GM23338 (cell line): Measurements from ENCODE around the gene DCAF11. TPM values are rescaled to one million over a fixed set of nuclear protein-coding genes. Genes with fewer than 3 reads are reported as not detected.

Experiments used
- ATAC-seq: fragments of 200-7000 bp; cut with Tn5 transposase; 3 replicates; pipeline ENCODE4 v1.9.1; 2020
- DNase-seq: peaks from one replicate; pipeline ENCODE4 v3.0.0-alpha.2; 2015; ENCODE audit warnings: low spot score
- H2AFZ ChIP-seq: fragments of 200-600 bp; sonication (generic); 2 replicates; pipeline ENCODE4 v1.8.0; 2016; ENCODE audit warnings: antibody characterized with exemption, mild to moderate bottlenecking, moderate library complexity
- H3F3A ChIP-seq: fragments of 200-600 bp; sonication (generic); replicated peaks from 2 replicates; pipeline ENCODE4 v1.8.0; 2017; ENCODE audit warnings: antibody characterized with exemption, mixed run types, low read depth
- H3K27ac ChIP-seq: fragments of 200-600 bp; sonication (generic); 2 replicates; pipeline ENCODE4 v1.6.1; 2016; ENCODE audit warnings: low read depth
- H3K27me3 ChIP-seq: fragments of 200-600 bp; sonication (generic); 2 replicates; pipeline ENCODE4 v1.8.0; 2016; ENCODE audit warnings: mild to moderate bottlenecking, mixed run types, moderate library complexity; ENCODE audit not compliant: insufficient read depth
- H3K36me3 ChIP-seq: fragments of 200-600 bp; sonication (generic); 2 replicates; pipeline ENCODE4 v1.8.0; 2016; ENCODE audit warnings: mild to moderate bottlenecking; ENCODE audit not compliant: insufficient read depth
- H3K4me1 ChIP-seq: fragments of 200-600 bp; sonication (generic); 2 replicates; pipeline ENCODE4 v1.8.0; 2016; ENCODE audit warnings: mild to moderate bottlenecking, moderate library complexity; ENCODE audit not compliant: insufficient read depth
- H3K4me2 ChIP-seq: fragments of 200-600 bp; sonication (generic); 2 replicates; pipeline ENCODE4 v1.7.1; 2017; ENCODE audit warnings: mixed run types
- H3K4me3 ChIP-seq: fragments of 200-600 bp; sonication (generic); 2 replicates; pipeline ENCODE4 v1.6.1; 2016; ENCODE audit warnings: mixed run types
- H3K79me2 ChIP-seq: fragments of 200-600 bp; sonication (generic); replicated peaks from 2 replicates; pipeline ENCODE4 v1.8.0; 2017; ENCODE audit warnings: mild to moderate bottlenecking; ENCODE audit not compliant: insufficient read depth
- H3K9me2 ChIP-seq: fragments of 200-600 bp; sonication (generic); 2 replicates; pipeline ENCODE4 v1.8.0; 2017; ENCODE audit not compliant: insufficient read depth
- H4K20me1 ChIP-seq: fragments of 200-600 bp; sonication (generic); replicated peaks from 2 replicates; pipeline ENCODE4 v1.8.0; 2017; ENCODE audit warnings: mild to moderate bottlenecking; ENCODE audit not compliant: insufficient read depth
- H3K27ac Mint-ChIP-seq: 2 replicates; pipeline ENCODE4 v1.8.0; 2020; ENCODE audit warnings: inconsistent platforms, mild to moderate bottlenecking, moderate library complexity, mixed read lengths
- H3K27me3 Mint-ChIP-seq: 3 replicates; pipeline ENCODE4 v1.8.0; 2022; ENCODE audit warnings: low read depth, mild to moderate bottlenecking, moderate library complexity, mixed read lengths, inconsistent platforms; ENCODE audit not compliant: insufficient read depth, poor library complexity
- H3K36me3 Mint-ChIP-seq: 3 replicates; pipeline ENCODE4 v1.8.0; 2021; ENCODE audit warnings: low read depth, mild to moderate bottlenecking, inconsistent platforms, moderate library complexity, mixed read lengths
- H3K4me1 Mint-ChIP-seq: 3 replicates; pipeline ENCODE4 v1.8.0; 2020; ENCODE audit warnings: mild to moderate bottlenecking, inconsistent platforms, mixed read lengths
- H3K4me3 Mint-ChIP-seq: 3 replicates; pipeline ENCODE4 v1.8.0; 2021; ENCODE audit warnings: moderate library complexity, mild to moderate bottlenecking, inconsistent platforms, mixed read lengths
- H3K9me3 Mint-ChIP-seq: 3 replicates; pipeline ENCODE4 v1.8.0; 2020; ENCODE audit warnings: moderate library complexity, mild to moderate bottlenecking, inconsistent platforms, mixed read lengths
- CREB1 ChIP-seq: fragments of 250-450 bp; sonication (Bioruptor Pico); IDR thresholded peaks from 2 replicates; pipeline ENCODE4 v1.5.0; 2020; ENCODE audit warnings: low read depth, mild to moderate bottlenecking, moderate library complexity
- CTCF ChIP-seq, 2 experiments: fragments of 200-600 bp in 1 of 2; sonication (generic) in 1 of 2; conservative IDR thresholded peaks; 2 replicates each; pipeline versions ENCODE4 v1.5.1 to v1.6.1; 2016 to 2017; ENCODE audit warnings: antibody characterized with exemption in 2 of 2, low read depth in 2 of 2, mild to moderate bottlenecking in 2 of 2, moderate library complexity in 1 of 2
- ETS1 ChIP-seq: IDR thresholded peaks from 2 replicates; pipeline ENCODE4 v1.6.1; 2016; ENCODE audit warnings: antibody characterized with exemption
- EZH2 ChIP-seq: fragments of 200-600 bp; sonication (generic); IDR thresholded peaks from one replicate; pipeline ENCODE4 v1.8.0; 2017; ENCODE audit warnings: antibody characterized with exemption, mild to moderate bottlenecking, low read depth; ENCODE audit not compliant: unreplicated experiment
- JUNB ChIP-seq: IDR thresholded peaks from one replicate; pipeline ENCODE4 v1.6.1; 2016; ENCODE audit warnings: antibody characterized with exemption; ENCODE audit not compliant: unreplicated experiment
- NANOG ChIP-seq: IDR thresholded peaks from 2 replicates; pipeline ENCODE4 v1.6.1; 2016; ENCODE audit warnings: antibody characterized with exemption, borderline replicate concordance
- STAT1 ChIP-seq: IDR thresholded peaks from one replicate; pipeline ENCODE4 v1.6.1; 2016; ENCODE audit warnings: antibody characterized with exemption; ENCODE audit not compliant: unreplicated experiment
- ZNF331 ChIP-seq: fragments of 250-450 bp; sonication (Bioruptor Pico); IDR thresholded peaks from 2 replicates; pipeline ENCODE4 v1.5.0; 2020; ENCODE audit warnings: low read depth, mild to moderate bottlenecking, moderate library complexity
- ZNF462 ChIP-seq: fragments of 250-450 bp; sonication (Bioruptor Pico); IDR thresholded peaks from 2 replicates; pipeline ENCODE4 v1.5.0; 2020; ENCODE audit warnings: mild to moderate bottlenecking, moderate library complexity
- polyA plus RNA-seq: library from polyadenylated mRNA; unstranded; fragments of >200 nt; fragmentation: Nextera tagmentation; extraction: Ambion mirVana; gene quantifications from 2 replicates; pipeline ENCODE4 v1.2.1, GENCODE V29; 2016
- total RNA-seq: library from RNA; depleted of rRNA; stranded (reverse); fragments of >200 nt; shearing (Covaris generic); gene quantifications from 2 replicates; pipeline ENCODE4 v1.2.3, GENCODE V29; 2014

The DCAF11 gene
- total and polyA plus RNA-seq, 2 experiments from 2014 or later: 18.6 to 93.2 TPM

GRCh38 chr14:24150567-24150966 lies 36.0 kb downstream of the DCAF11 start:
- no peak overlapping the region for H2AFZ ChIP-seq
- H3K36me3 Mint-ChIP-seq: peaks cover 69% of the 10 kb centered on the region
- H3K4me2 ChIP-seq: no peak overlapping the region
- TF ChIP-seq ETS1 (no peak), JUNB (no peak), STAT1 (no peak), CTCF (conservative IDR thresholded peaks at IDR 0.05; ENCODE audit: low read depth in 2 of 2) (no peak), NANOG (no peak), EZH2 (no peak), ZNF331 (CRISPR knock-in tag) (no peak)
- H3K36me3 ChIP-seq: peaks cover 32% of the 10 kb centered on the region
- no peaks in the 10 kb centered on the region for H3K27me3 ChIP-seq
- no peak overlapping the region for H3K27ac Mint-ChIP-seq
- H3K4me3 ChIP-seq: no peak overlapping the region
- H3F3A ChIP-seq: no peaks in the 10 kb centered on the region
- H4K20me1 ChIP-seq: peaks cover 8% of the 10 kb centered on the region; the same call in 1 of the 2 replicates
- H3K27ac ChIP-seq: no peak overlapping the region
- no peak for ATAC-seq
- H3K27me3 Mint-ChIP-seq: peaks cover 11% of the 10 kb centered on the region
- peaks cover 27% of the 10 kb centered on the region for H3K79me2 ChIP-seq
- peaks cover 19% of the 10 kb centered on the region for H3K4me1 Mint-ChIP-seq
- no peaks in the 10 kb centered on the region for H3K9me2 ChIP-seq
- DNase-seq: no peak
- peaks cover 10% of the 10 kb centered on the region for H3K4me1 ChIP-seq
- H3K4me3 Mint-ChIP-seq: no peak overlapping the region
- H3K9me3 Mint-ChIP-seq: no peaks in the 10 kb centered on the region; the same call in 2 of the 3 replicates

- peaks cover 23% of the 10 kb centered on the region for H3K79me2 ChIP-seq
- Mint-ChIP-seq H3K27me3 (peaks cover 11% of the 10 kb centered on the region), H3K9me3 (no peaks in the 10 kb centered on the region; the same call in 2 of the 3 replicates), H3K4me1 (peaks cover 14% of the 10 kb centered on the region), H3K4me3 (no peak overlapping the region), H3K27ac (no peak overlapping the region), H3K36me3 (peaks cover 71% of the 10 kb centered on the region)
- H4K20me1 ChIP-seq: peaks cover 12% of the 10 kb centered on the region; the same call in 1 of the 2 replicates
- no peak overlapping the region for H2AFZ ChIP-seq
- no peaks in the 10 kb centered on the region for H3K9me2 ChIP-seq
- H3K36me3 ChIP-seq: peaks cover 33% of the 10 kb centered on the region
- no peak for ATAC-seq
- no peak overlapping the region for H3K4me3 ChIP-seq
- H3K27me3 ChIP-seq: no peaks in the 10 kb centered on the region
- H3K4me1 ChIP-seq: peaks cover 6% of the 10 kb centered on the region; the same call in 1 of the 2 replicates
- H3K4me2 ChIP-seq: no peak overlapping the region
- DNase-seq: no peak
- H3K27ac ChIP-seq: no peak overlapping the region
- no peaks in the 10 kb centered on the region for H3F3A ChIP-seq
- TF ChIP-seq JUNB (no peak), STAT1 (no peak), NANOG (no peak), CREB1 (CRISPR knock-in tag) (no peak), ZNF462 (CRISPR knock-in tag) (no peak)
Measured at GRCh38 chr14:24150993-24151392, 36.4 kb downstream of the DCAF11 start.
